Renal pelvis (tissue), 4 donors: ENCODE data around the gene MT3. TPM values are rescaled to one million over a fixed set of nuclear protein-coding genes. Genes with fewer than 3 reads are reported as not detected.
"Not testable (repeated sequence)": the region's sequence is repeated elsewhere in the genome, so short reads cannot be mapped to it uniquely, and the experiment has no call there.

Experiments
- DNase-seq: peaks from one replicate; pipeline ENCODE4 v3.0.0-alpha.2; 2013
- polyA plus RNA-seq, 3 donors: library from polyadenylated mRNA; unstranded; fragments of 120-200 nt; gene quantifications; one replicate each; pipeline ENCODE4 v1.2.1, GENCODE V29; 2013; ENCODE audit not compliant: insufficient read length in 3 of 3

The MT3 gene
- polyA plus RNA-seq, 3 donors, result 1.9 to 2.5 TPM; not detected in 1

DNA sequence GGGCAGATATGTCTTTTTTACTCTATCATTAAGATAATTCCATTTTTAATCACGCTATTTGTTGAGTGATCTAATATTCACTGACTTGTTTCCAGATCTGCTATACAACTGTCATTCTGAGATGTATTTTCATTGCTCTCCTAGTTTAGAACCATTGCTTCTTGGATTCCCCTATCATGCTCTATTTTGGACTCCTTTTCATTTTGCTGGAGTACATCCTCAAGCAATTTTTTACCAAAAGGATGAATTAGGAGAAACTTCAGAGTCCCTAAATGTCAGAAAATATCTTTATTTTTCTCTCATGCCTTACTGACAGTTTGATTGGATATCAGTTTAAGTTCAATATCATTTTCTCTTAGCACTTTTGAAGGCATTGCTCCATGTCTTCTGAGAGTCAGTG is 14.7 kb upstream of the MT3 start:
- DNase-seq, result no peak

DNA sequence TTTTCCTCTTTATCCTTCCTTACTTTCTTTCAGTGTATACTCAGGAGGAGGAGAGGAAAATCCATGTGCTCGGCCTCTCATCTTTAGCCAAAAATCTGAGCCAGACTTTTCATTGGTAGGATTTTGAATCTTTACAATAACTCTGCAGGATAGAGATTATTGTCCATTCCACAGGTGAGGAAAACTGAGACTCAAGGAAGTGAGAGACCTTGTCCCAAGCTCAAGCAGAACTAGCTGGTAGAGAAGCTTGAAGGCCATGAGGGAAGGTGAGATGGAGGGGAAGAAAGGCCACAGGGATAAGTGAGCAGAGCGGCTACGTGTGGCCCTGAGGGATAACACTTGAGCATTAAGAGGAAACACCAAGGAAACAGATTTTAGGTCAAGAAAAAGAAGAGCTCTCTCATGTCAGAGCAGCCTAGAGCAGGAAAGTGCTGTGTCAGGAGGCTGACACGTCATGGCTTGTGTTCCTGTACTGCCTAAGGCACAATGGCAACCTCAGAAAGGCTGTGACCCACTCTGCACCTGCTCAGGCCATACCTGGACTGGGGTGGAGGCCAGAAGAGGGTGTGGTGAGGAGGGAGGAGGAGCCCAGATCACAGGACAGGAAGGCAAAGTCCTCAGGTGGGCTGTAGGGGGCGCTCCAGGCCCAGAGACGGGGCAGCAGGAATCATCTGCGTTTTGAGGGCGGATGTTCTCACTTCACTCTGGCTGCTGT is 12.6 kb upstream of the MT3 start:
- peak; percentile 20 for DNase-seq

DNA sequence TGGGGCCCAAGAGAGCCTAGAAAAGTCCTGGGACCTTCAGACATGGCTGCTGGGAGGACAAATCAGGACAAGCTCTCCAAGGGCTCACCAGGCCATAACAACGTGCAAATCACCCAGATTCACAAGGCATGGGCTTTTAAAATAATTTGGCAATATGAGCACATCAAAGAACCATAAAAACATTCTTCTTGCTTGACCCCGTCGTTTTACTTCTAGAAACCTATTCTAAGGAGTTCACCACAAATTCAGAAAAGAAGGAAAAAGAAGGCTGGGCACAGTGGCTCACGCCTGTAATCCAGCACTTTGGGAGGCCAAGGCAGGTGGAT is 12.1 kb upstream of the MT3 start:
- DNase-seq, result no peak

DNA sequence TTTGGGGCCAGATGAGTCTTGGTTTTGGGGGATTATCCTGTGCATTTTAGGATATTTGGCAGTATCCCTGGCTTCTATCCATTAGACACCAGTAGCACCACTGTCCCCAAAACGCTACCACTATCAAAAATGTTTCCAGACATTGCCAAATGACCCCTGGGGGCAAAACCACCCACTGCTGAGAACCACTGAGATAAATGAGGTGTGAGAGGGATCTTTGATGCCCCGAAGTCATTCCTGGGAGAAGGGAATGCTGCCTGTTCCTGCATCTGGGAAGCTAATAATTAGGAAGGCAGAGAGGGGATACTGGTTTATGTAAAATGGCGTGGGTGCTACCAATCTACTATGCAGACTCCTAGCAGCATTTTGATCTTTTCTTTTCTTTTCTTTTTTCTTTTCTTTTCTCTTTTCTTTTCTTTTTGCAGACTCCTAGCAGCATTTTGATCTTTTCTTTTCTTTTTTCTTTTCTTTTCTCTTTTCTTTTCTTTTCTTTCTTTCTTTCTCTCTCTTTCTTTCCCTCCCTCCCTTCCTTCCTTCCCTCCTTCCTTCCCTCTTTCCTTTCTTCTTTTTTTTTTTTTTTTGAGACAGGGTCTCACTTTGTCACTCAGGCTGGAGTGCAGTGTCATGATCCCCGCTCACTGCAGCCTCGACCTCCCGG is 8.8 kb upstream of the MT3 start:
- no peak for DNase-seq

DNA sequence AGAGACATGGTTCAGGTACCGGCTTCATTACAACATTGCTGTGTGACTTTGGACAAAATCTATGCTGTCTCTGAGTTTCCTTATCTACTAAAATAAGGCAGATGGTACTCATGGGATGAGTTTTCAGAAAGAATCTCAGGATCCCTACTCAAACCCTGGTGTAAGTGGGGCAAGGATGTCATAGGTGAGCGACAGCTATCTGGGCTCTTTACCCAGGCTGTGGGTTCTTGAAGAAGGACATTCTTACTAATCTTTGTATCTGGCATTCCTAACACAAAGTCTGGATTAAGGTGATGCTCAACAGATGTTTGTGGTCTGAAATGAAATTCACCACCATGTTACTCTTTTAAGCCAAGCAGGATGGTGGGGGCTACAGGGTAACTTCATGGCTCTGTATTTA is 6.4 kb upstream of the MT3 start:
- DNase-seq, result not testable (repeated sequence)

DNA sequence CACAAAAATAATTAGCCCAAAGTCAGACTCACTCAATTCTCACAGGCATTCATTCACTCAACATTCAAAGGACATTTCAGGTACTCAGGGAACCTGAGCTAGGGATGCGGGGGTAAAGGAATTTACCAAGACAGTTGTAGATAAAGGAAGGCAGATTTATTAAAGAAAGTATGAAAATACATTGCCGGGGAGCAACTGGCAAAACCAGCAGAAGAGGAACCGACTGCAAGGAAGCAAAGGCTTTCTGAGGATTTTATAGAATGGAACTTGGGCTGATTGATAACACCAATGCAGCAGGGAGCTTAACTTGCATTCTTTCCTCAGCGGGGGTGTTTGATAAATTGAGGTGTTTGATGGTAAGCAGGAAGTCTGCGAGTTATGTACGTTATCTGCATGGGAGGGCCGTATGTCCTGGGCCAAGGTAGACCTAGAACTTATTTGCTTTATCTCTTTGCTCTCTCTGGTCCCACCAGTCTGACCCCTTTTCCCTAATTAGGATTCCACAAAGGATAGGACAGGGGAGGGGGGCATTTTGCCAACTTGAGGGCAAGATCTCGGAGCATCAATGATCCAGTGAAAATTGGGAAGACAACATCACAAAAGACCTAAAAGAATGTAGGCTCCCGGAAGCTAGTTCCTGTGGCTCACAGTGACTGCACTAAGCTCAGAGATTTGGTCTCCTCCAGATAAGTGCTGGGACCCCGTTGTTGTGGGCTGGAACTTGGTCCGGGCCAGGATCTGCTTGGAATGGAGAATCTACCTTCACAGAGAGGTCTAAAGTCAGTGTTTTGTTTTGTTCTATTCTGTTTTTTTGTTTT is 5.8 kb upstream of the MT3 start:
- no peak for DNase-seq

DNA sequence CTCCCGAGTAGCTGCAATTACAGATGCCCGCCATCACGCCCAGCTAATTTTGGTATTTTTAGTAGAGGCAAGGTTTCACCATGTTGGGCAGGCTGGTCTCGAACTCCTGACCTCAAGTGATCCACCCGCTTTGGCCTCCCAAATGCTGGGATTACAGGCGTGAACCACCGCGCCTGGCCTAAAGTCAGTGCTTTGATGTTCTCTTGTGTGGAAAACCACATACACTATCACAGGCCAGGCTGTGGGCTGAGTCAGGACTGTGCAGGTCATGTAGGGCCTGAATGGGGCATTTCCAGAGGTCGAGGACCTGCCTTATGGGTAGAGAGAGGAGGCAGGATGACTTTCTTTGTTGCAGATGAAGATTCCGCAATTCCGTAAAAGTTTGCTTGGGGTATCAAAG is 5.1 kb upstream of the MT3 start:
- no peak for DNase-seq

DNA sequence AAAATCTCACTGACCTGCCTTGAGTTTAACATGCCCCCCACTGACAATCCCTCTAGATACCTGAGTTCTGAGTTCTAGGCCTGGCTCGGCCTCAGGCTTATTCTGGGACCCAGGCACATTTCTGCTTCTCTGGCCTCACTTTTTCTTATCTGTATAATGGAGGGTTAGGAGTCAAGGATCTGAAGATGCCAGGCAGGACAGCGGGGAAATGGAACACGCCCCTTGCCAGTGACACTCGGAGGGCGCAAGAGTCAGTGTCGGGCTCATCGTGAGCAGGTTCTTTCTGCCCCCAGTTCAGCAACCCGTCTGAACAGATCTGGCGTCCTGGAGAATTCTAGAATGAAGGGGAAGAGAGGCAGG is 567 bp upstream of the MT3 start:
- DNase-seq, result no peak

DNA sequence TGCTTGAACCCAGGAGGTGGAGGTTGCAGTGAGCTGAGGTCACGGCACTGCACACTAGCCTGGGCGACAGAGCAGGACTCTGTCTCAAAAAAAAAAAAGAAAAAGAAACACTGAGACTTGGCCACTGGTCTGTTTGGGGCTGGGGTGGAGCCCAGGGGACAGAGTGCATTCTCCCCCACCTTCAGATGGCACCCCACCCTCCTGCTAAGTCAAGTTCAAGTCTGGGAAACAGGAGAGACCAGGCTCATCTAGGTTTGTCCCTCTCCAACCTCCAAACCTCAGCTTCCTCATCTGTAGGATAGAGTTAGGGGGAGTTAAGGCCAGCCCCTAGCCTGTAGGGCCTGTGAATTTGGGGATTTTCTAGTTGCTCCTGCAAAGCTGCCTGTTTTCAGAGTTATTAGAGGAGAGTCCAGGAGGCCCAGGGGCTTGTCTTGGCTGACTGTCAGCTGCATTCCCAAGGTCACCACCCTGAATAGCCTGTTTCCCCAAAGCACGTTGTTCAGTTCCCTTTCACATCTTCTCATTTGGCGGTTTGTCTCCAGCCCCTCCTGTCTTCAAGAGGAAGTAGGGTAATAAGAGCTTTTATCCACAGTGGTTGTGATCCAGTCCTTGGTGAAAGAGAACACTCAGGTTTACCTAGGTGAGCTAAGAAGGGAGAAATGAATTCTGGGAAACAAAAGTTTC is 2.2 kb downstream of the MT3 start:
- DNase-seq, result no peak

DNA sequence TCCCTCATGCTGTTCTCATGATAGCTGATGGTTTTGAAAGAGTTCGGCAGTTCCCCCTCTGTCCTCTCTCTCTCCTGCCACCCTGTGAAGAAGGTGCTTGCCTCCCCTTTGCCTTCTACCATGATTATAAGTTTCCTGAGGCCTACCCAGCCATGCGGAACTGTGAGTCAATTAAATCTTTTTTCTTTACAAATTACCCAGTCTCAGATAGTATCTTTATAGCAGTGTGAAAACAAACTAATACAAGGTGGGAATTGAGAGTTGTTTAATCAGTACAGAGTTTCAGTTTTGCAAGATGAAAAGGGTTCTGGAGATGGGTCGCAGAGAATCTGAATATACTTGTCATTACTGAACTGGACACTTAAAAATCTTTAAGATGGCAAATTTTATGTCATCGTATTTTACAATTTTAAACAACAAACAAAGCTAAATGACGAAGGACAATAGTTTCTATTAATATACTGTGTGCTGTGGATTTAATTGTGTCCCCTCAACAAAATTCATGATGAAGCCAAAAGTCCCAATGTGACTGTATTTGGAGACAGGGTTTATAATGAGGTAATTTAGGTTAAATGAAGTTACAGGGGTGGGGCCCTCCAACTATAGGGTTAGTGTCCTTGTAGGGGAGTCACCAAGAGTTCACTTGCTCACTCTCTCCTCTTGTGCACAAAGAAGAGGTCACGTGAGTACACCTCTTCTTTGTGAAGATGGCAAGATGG is 4.4 kb downstream of the MT3 start:
- DNase-seq, result no peak

DNA sequence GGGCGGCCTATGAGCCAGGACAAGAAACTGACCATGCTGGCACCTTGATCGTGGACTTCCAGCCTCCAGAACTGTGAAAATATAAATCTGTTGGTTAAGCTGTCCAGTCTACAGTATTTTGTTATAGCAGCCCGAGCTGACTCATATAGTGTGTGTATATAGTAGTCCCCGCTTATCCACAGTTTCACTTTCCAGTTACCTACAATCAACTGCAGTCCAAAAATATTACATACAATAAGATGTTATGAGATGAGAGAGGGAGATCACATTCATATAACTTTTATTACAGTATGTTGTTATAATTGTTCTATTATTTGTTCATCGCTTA is 4.9 kb downstream of the MT3 start:
- DNase-seq, result no peak

DNA sequence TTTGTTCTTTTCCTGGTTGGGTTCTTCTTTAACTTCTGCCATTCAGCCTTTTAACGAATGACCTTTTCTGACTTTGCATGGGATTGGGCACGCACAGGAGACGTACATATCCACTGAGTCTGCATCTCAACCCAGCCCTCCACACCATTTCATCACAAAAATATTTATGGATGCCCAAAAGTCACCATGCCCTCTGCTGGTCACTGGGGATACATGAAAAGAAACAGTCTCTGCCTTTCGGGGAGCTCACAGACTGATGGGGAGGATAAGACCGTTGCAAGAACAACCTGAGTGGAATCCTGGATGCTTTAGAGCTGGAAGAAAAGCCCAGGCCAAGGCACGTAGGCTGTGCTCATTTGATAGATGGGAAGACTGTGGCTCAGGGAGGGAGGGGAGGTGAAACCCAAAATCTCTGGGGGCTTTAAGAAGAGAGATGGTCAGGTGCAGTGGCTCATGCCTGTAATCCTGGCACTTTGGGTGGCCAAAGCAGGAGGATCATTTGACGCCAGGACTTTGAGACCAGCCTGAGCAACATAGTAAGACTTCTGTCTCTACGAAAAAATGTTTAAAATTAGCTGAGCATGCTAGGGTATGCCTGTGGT is 11.2 kb downstream of the MT3 start:
- DNase-seq, result no peak

DNA sequence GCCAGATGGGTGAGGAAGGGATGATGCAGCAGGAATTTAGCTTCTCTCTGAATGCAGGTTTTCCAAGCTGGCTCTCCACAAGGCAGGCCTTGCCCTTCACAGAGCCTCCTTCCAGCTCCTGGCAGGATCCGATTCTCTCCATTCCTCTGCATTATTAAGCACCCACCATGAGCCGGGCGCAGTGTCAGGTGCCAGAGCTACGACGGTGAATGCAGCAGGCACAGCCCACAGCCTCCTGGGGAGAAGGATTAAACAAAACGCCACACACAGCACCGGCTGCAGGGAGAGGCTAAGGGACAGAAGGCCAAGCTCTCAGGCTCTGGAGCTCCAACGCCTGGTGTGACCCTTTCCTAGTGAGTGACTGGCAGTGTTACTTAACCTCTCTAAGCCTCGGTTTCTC is 12.0 kb downstream of the MT3 start:
- no peak for DNase-seq

DNA sequence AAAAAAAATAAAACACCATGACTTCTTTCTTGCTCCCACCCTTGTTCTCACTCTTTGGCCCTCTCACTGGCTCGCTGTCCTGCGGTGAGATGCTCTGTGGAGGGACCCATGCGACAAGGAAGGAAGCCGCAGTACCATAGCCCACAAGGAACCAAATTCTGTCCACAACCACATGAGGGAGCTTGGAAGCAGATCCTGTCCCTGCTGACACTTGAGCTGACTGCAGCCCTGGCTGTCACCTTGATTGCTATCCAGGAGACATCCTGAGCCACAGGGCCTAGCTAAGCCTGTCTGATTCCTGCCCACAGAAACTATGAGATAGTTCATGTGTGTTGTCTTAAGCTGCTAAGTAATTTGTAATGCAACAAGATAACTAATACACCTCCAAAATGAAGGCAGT is 14.3 kb downstream of the MT3 start:
- DNase-seq, result no peak

DNA sequence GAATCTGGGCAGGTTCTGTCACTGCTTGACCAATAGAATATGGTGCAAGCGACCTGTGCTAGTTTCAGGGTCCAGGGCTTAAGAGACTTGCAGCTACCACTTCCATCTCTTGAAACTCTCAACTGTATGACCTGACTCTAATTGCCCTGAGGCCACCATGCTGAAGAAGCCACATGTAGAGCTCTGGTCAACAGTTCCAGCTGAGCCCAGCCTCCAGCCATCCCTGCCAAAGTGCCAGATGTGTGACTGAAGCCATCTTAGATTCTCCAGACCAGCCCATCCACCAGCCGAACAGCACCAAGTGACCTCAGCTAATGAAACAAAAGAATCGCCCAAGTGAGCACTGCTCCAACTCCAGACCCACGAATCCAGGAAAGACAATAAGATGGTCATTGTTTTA is 15.6 kb downstream of the MT3 start:
- no peak for DNase-seq

DNA sequence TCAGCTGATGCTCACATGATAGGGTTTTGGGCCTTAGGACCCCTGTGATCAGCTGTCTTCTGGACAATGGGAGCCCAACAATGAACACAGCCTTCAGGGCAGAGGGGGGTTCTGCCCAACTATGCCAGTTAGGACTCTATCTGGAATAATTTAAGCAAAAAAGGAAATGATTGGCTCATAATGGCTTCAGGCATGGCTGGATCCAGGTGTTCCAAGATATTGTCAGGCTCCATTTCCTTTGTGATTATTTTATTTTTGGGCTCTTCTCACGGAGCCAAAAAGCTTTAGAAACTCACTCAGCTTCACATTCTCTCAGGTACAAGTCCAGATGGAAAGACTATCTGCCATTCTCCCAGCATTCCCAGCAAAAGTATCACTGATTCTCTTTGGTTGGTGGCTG is 16.1 kb downstream of the MT3 start:
- no peak for DNase-seq

DNA sequence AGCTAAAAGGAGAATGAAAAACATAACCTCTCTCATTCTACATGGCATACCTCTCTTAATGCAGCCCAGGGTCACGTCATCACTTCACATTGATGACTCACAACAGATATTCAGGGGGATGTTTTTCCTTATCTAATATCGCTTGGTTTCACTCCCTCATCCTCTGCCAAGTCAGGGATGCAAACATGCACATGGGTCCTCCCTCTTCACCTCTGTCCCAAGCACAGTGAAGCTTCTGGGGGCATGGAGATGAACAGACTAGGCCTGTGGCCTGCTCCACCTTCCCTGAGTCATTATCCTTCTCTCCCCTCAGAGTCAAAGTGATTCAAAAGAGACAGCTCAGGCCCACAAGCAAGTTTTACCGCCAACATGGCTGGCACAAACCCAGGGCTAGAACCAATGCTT is 16.7 kb downstream of the MT3 start:
- no peak for DNase-seq

DNA sequence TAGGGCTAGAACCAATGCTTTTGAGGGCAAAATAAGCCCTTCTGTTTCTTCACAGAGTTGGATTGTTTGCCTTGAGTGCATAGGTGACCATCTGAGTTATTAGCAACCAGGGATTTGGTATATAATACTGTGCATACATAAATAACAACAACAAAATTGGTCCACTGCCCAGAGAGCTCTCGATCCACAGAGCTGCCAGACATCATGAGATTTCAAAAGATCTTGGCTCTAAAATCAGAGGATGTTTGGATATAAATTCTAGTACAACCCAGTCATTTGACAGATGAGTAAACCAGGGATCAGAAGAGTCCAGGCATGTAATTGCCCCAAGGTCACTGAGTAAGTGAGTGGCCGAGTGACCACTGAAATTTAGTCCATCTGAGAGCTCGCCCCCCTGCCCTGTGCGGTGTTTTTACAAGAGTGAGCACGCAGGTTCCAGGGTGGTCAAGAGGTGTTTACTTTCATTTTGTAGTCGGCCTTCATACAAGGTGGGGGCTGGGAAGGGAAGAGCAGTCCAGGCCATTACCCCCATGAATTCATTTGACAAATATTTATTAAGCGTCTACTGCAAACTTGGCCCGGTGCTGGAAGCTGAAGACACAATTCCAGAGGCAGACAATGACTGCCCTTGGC is 17.3 kb downstream of the MT3 start:
- DNase-seq, result no peak

DNA sequence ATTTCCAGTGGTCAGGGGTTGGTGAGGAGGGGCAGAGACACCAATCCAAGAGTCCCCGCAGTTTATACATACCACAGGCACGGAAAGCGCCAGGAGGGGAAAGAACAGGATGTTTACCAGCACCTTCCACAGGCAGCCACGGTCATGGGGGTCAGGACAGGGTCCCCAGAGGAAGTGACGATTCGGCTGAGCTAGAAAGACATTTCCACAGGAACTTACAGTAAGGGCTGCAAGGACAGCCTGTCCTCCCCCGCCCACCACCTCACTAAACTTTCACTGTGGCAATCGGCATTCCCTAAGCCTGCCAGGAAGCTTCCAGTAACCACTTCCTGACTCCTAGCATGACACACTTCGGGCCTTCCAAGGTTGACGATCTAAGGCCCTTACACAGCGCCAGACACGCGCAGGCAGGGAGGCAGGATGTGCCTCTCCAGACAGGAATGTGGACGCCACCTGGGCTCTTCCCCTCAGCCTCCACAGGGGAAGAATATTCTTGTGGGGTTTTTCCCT is 17.8 kb downstream of the MT3 start:
- no peak for DNase-seq

DNA sequence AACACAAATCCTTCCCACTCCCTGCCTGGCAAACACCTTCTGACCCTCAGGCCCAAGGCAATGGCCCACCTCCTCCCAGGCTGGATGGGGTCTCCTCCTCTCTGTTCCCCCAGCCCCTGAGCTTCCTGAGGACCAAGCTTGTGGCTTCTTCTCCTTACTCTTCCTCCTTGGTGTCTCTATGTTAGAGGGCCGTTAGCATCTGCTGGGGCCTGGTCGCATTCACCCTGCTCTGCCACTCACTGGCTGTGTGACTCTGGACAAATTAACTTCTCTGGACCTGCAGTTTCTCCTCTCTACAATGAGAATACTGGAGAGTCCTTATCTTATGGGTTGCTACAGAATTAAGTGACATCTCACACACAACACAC is 18.3 kb downstream of the MT3 start:
- no peak for DNase-seq
